H9 (cell line): ENCODE results near the gene TRPM5. TPM values are rescaled to one million over a fixed set of nuclear protein-coding genes. Genes with fewer than 3 reads are reported as not detected.

Source experiments
- DNase-seq: peaks from one replicate; pipeline ENCODE4 v3.0.0-alpha.2; 2017
- H2AFZ ChIP-seq: one replicate; pipeline ENCODE4 v1.6.1; 2013; ENCODE audit warnings: mild to moderate bottlenecking, low read length, control low read depth, moderate library complexity
- H2AK5ac ChIP-seq: 2 replicates; pipeline ENCODE4 v1.6.1; 2013; ENCODE audit warnings: low read length, control low read depth, mixed read lengths; ENCODE audit not compliant: insufficient read length
- H2BK120ac ChIP-seq: one replicate; pipeline ENCODE4 v1.6.1; 2013; ENCODE audit warnings: low read depth, mild to moderate bottlenecking, low read length, control low read depth, inconsistent platforms; ENCODE audit not compliant: poor library complexity, severe bottlenecking
- H2BK12ac ChIP-seq: 2 replicates; pipeline ENCODE4 v1.6.1; 2013; ENCODE audit warnings: low read length, control low read depth, mixed read lengths, low read depth; ENCODE audit not compliant: insufficient read length
- H2BK15ac ChIP-seq: 2 replicates; pipeline ENCODE4 v1.6.1; 2013; ENCODE audit warnings: low read depth, low read length, control low read depth
- H2BK20ac ChIP-seq: one replicate; pipeline ENCODE4 v1.6.1; 2013; ENCODE audit warnings: low read depth, mild to moderate bottlenecking, low read length, control low read depth, inconsistent platforms; ENCODE audit not compliant: poor library complexity, severe bottlenecking
- H2BK5ac ChIP-seq: 2 replicates; pipeline ENCODE4 v1.6.1; 2013; ENCODE audit warnings: low read length, control low read depth, mixed read lengths; ENCODE audit not compliant: insufficient read length
- H3K14ac ChIP-seq: 2 replicates; pipeline ENCODE4 v1.6.1; 2013; ENCODE audit warnings: low read length, control low read depth; ENCODE audit not compliant: insufficient read depth
- H3K18ac ChIP-seq: 2 replicates; pipeline ENCODE4 v1.6.1; 2013; ENCODE audit warnings: low read depth, mild to moderate bottlenecking, mixed read lengths, low read length, control low read depth; ENCODE audit not compliant: insufficient read length
- H3K23ac ChIP-seq: 2 replicates; pipeline ENCODE4 v1.6.1; 2013; ENCODE audit warnings: low read length, control low read depth, mixed read lengths, low read depth; ENCODE audit not compliant: insufficient read length
- H3K23me2 ChIP-seq: 2 replicates; pipeline ENCODE4 v1.6.1; 2013; ENCODE audit warnings: low read depth, mild to moderate bottlenecking, mixed read lengths, low read length, control low read depth; ENCODE audit not compliant: insufficient read length, poor library complexity, severe bottlenecking
- H3K27ac ChIP-seq: 2 replicates; pipeline ENCODE4 v1.5.1; 2013; ENCODE audit warnings: low read length, control low read depth, mixed read lengths, low read depth; ENCODE audit not compliant: insufficient read length
- H3K27me3 ChIP-seq: 2 replicates; pipeline ENCODE4 v1.6.1; 2013; ENCODE audit warnings: low read length, control low read depth, inconsistent platforms; ENCODE audit not compliant: insufficient read depth
- H3K4ac ChIP-seq: 2 replicates; pipeline ENCODE4 v1.6.1; 2013; ENCODE audit warnings: low read depth, mild to moderate bottlenecking, control low read depth, inconsistent platforms, low read length, moderate library complexity
- H3K4me1 ChIP-seq: 2 replicates; pipeline ENCODE4 v1.6.1; 2013; ENCODE audit warnings: low read length, control low read depth, inconsistent platforms; ENCODE audit not compliant: insufficient read depth
- H3K4me2 ChIP-seq: 2 replicates; pipeline ENCODE4 v1.6.1; 2013; ENCODE audit warnings: low read length, control low read depth, mixed read lengths; ENCODE audit not compliant: insufficient read length, insufficient read depth
- H3K56ac ChIP-seq: 2 replicates; pipeline ENCODE4 v1.6.1; 2013; ENCODE audit warnings: low read depth, mild to moderate bottlenecking, mixed read lengths, low read length, control low read depth; ENCODE audit not compliant: insufficient read length
- H3K79me1 ChIP-seq: 2 replicates; pipeline ENCODE4 v1.6.1; 2013; ENCODE audit warnings: low read depth, mild to moderate bottlenecking, moderate library complexity, low read length, control low read depth, inconsistent platforms; ENCODE audit not compliant: insufficient read depth, poor library complexity, severe bottlenecking
- H3K79me2 ChIP-seq: 2 replicates; pipeline ENCODE4 v1.6.1; 2013; ENCODE audit warnings: low read length, control low read depth, inconsistent platforms; ENCODE audit not compliant: insufficient read depth
- H3K9ac ChIP-seq: 2 replicates; pipeline ENCODE4 v1.6.1; 2013; ENCODE audit warnings: low read length, control low read depth, mixed read lengths; ENCODE audit not compliant: insufficient read length; ENCODE audit errors: extremely low read depth
- H3K9me3 ChIP-seq: one replicate; pipeline ENCODE4 v1.6.1; 2013; ENCODE audit warnings: low read depth, low read length, inconsistent platforms; ENCODE audit not compliant: control insufficient read depth
- H3T11ph ChIP-seq: one replicate; pipeline ENCODE4 v1.6.1; 2013; ENCODE audit warnings: mild to moderate bottlenecking, low read length, control low read depth, inconsistent platforms
- H4K20me1 ChIP-seq: one replicate; pipeline ENCODE4 v1.6.1; 2013; ENCODE audit not compliant: control insufficient read depth, insufficient read length, insufficient read depth
- H4K5ac ChIP-seq: 2 replicates; pipeline ENCODE4 v1.6.1; 2013; ENCODE audit warnings: low read depth, mild to moderate bottlenecking, mixed read lengths, low read length, control low read depth; ENCODE audit not compliant: insufficient read length
- H4K8ac ChIP-seq: replicated peaks from 2 replicates; pipeline ENCODE4 v1.6.1; 2013; ENCODE audit warnings: low read length, control low read depth, mixed read lengths, low read depth; ENCODE audit not compliant: insufficient read length
- H4K91ac ChIP-seq: 2 replicates; pipeline ENCODE4 v1.6.1; 2013; ENCODE audit warnings: low read depth, mild to moderate bottlenecking, moderate library complexity, mixed read lengths, low read length, control low read depth; ENCODE audit not compliant: insufficient read length
- H3K27ac Mint-ChIP-seq, 3 experiments: 2 replicates in 2 of 3; 3 replicates in 1 of 3; pipeline ENCODE4 v1.8.0; 2020 to 2021; ENCODE audit warnings: mixed read lengths in 3 of 3, mild to moderate bottlenecking in 1 of 3, moderate library complexity in 1 of 3
- H3K27me3 Mint-ChIP-seq: 2 replicates; pipeline ENCODE4 v1.8.0; 2021; ENCODE audit warnings: low read depth, mild to moderate bottlenecking, moderate library complexity, mixed read lengths
- H3K36me3 Mint-ChIP-seq, 3 experiments: 2 replicates in 2 of 3; 3 replicates in 1 of 3; pipeline ENCODE4 v1.8.0; 2020 to 2021; ENCODE audit warnings: low read depth in 3 of 3, mixed read lengths in 3 of 3; ENCODE audit not compliant: insufficient read depth in 1 of 3
- H3K4me1 Mint-ChIP-seq, 2 experiments: 2 replicates each; pipeline ENCODE4 v1.8.0; 2020; ENCODE audit warnings: mixed read lengths in 2 of 2
- H3K4me3 Mint-ChIP-seq, 2 experiments: 2 replicates in 1 of 2; 3 replicates in 1 of 2; pipeline ENCODE4 v1.8.0; 2020 to 2021; ENCODE audit warnings: mild to moderate bottlenecking in 2 of 2, mixed read lengths in 2 of 2, moderate library complexity in 1 of 2
- H3K9me3 Mint-ChIP-seq, 2 experiments: 2 replicates in 1 of 2; 3 replicates in 1 of 2; pipeline ENCODE4 v1.8.0; 2020; ENCODE audit warnings: mild to moderate bottlenecking in 2 of 2, mixed read lengths in 2 of 2, moderate library complexity in 1 of 2
- WGBS: extraction: QIAGEN DNeasy Blood & Tissue Kit; methylation state at CpG from one replicate; pipeline ENCODE4 v1.1.7; 2013; ENCODE audit warnings: missing lambda C conversion rate, low lambda C conversion rate, mixed read lengths; ENCODE audit not compliant: insufficient read length; ENCODE audit errors: extremely low coverage; 5-methylcytosine and 5-hydroxymethylcytosine counted together
- total RNA-seq: library from RNA; stranded (reverse); gene quantifications from 2 replicates; pipeline ENCODE4 v1.2.1, GENCODE V29; 2021
- TF ChIP-seq, protein P1 (sequence below): fragments of 200-600 bp; sonication (generic); conservative IDR thresholded peaks from 3 replicates; pipeline ENCODE4 v1.8.0; 2021; ENCODE audit warnings: antibody characterized with exemption, mild to moderate bottlenecking

TRPM5 gene
- total RNA-seq, 1 experiment from 2014 or later: 0.09 TPM

- no peak overlapping the region for H3K9ac ChIP-seq
- peaks cover 0 to 3% of the 10 kb centered on the region in 2 experiments; a peak in 2 of 4 replicates for H3K4me1 Mint-ChIP-seq
These were observed 5.4 kb upstream of the TRPM5 start for GRCh38 chr11:2449548-2450320.

More at GRCh38 chr11:2449548-2450320, 5.4 kb upstream of the TRPM5 start:
- WGBS: no CpG with 5 or more reads among the region's 26 CpGs
- Histone ChIP-seq H3K14ac (no peak overlapping the region), H3K23me2 (peaks cover 3% of the 10 kb centered on the region), H3K56ac (no peak overlapping the region), H2BK120ac (no peak overlapping the region), H3K27me3 (peaks cover 24% of the 10 kb centered on the region; the same call in 1 of the 2 replicates), H3K27ac (no peak overlapping the region), H4K20me1 (no peaks in the 10 kb centered on the region), H2AFZ (no peak overlapping the region), H4K5ac (no peak overlapping the region), H3T11ph (no peak overlapping the region), H4K91ac (no peak overlapping the region), H2BK12ac (no peak overlapping the region), H3K18ac (no peak overlapping the region), H3K79me2 (no peaks in the 10 kb centered on the region), H2AK5ac (no peak overlapping the region), H3K9me3 (no peaks in the 10 kb centered on the region), H3K23ac (no peak overlapping the region), H4K8ac (no peak overlapping the region), H2BK20ac (no peak overlapping the region), H3K4me2 (no peak overlapping the region), H2BK5ac (no peak overlapping the region), H2BK15ac (no peak overlapping the region), H3K4ac (no peak overlapping the region), H3K79me1 (no peaks in the 10 kb centered on the region), H3K4me1 (no peaks in the 10 kb centered on the region)
- H3K9me3 Mint-ChIP-seq: no peaks in the 10 kb centered on the region
- DNase-seq: no peak
- H3K36me3 Mint-ChIP-seq: no peaks in the 10 kb centered on the region; a peak in 1 of 7 replicates
- peaks cover 96% of the 10 kb centered on the region for H3K27me3 Mint-ChIP-seq
- H3K4me3 Mint-ChIP-seq: no peak overlapping the region
- TF ChIP-seq, protein P1, sequence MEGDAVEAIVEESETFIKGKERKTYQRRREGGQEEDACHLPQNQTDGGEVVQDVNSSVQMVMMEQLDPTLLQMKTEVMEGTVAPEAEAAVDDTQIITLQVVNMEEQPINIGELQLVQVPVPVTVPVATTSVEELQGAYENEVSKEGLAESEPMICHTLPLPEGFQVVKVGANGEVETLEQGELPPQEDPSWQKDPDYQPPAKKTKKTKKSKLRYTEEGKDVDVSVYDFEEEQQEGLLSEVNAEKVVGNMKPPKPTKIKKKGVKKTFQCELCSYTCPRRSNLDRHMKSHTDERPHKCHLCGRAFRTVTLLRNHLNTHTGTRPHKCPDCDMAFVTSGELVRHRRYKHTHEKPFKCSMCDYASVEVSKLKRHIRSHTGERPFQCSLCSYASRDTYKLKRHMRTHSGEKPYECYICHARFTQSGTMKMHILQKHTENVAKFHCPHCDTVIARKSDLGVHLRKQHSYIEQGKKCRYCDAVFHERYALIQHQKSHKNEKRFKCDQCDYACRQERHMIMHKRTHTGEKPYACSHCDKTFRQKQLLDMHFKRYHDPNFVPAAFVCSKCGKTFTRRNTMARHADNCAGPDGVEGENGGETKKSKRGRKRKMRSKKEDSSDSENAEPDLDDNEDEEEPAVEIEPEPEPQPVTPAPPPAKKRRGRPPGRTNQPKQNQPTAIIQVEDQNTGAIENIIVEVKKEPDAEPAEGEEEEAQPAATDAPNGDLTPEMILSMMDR: no peak
- H3K27ac Mint-ChIP-seq: no peak overlapping the region
